ENCODE measurements around the gene NDOR1.

GRCh38 chr9:137226338-137227053 is 21.0 kb downstream of the NDOR1 start:
- TF ChIP-seq CTCF (IDR thresholded peaks at IDR 0.05; ENCODE audit: low read depth, low read length, poor library complexity, severe bottlenecking) (no peak), EZH2phosphoT487 (IDR thresholded peaks at IDR 0.05; ENCODE audit: borderline replicate concordance, low read length) (no peak)
